ENCODE results near the gene SLC16A13.

DNA sequence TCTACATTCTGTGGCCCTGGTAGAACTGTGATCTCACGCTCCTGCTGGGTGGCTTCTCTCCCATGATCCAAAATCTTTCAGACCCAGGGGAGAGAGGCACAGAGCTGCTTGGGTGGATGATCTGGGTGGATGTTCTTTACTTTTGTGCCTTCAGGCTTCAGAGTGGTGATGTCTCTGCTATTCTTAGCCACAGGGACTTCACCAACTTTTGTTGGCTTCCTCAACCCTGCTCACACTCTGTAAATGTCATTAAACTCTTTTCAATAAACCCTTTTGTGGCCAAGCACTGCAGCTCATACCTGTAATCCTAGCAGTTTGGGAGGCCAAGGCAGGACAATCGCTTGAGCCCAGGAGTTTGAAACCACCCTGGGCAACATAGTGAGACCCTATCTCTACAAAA, 36.6 kb downstream of the SLC16A13 start:
- TF ChIP-seq POLR2AphosphoS5 (IDR thresholded peaks at IDR 0.05; ENCODE audit: borderline replicate concordance, low read depth, low read length) (no peak), EZH2 (IDR thresholded peaks at IDR 0.05) (no peak)

All from SK-N-MC (cell line).